SIG-M5 treated with dmso at 0.1 percent for 504 hours (cell line): ENCODE results near the gene AP4M1.

Experiments
- DNase-seq: peaks from one replicate; lab custom pipeline; 2025; ENCODE audit not compliant: unreplicated experiment; lab: John Stamatoyannopoulos, UW

Gene AP4M1

DNA sequence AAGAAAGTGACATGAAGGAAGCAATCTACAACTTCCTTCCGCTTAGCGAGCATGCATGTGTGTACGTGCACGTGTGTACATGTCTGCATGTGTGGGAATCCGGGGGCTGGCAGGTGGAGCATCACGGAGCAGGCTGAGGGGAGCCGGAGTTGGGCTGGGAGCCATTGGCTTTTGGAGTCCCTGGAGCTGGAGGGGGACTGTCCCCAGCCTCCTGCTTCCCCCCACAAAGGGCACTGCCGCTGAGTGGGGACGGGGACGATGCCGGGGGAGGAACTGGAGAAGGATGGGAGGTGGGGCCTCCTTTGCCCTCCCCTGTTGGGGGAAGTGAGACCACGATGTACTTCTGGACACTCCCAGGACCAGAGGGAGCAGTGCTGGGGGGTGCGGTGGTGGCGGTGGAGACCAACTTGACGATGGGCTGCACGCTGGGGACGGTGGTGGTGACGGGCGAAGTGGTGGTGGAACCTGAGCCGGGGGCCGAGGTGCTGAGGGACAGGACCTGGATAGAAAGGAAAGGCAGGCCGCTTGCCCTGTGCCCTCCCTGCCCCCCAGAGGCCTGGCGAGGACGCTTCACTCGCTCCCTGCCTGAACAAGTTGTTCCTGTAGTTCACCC, 5.8 kb downstream of the AP4M1 start:
- DNase-seq: no peak

DNA sequence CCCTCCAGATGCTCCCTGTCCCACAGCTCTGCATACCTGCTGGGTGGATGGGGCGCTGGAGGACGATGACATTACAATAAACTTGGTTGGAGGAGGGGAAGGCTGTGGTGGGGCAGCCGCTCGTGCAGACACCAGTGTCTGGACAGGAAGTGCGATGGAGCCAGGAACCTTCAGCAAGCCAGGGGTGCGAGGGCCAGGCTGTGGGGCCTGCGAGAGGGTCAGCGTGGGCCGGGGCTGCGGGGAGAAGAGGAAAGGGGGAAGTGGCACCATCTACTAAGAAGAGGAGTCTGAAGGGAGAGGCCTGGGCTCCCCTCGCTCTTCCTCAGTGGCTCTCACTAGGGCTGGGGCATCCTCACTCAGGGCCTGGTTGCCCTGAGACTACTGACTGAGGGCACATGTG, 6.4 kb downstream of the AP4M1 start:
- DNase-seq: no peak

DNA sequence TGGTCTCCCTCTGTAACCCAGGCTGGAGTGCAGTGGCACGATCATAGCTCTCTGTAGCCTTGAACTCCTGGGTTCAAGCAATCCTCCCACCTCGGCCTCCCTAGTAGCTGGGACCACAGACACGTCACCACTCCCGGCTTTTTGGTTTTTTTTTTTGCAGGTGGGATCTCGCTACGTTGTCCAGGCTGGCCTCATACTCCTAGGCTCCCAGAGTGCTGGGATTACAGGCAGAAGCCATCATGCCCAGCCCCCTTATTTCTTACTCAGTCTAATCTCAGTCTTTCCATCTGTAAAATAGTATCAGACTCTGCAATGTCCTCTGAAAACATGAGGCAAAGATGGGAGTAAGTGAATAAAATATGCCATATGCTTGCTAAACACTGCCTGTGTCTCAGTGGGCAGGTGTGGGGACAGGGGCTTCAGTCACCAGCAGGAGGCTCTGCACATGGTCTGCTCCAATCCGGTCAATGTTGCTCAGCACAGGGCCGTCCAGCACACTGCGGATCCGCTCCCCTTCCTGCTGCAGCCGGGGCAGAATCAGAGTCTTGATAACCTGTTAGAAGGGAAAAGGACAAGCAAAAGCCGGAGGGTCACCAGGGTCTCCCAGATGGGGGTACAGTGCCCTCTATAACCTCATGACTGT, 8.2 kb downstream of the AP4M1 start:
- no peak for DNase-seq

DNA sequence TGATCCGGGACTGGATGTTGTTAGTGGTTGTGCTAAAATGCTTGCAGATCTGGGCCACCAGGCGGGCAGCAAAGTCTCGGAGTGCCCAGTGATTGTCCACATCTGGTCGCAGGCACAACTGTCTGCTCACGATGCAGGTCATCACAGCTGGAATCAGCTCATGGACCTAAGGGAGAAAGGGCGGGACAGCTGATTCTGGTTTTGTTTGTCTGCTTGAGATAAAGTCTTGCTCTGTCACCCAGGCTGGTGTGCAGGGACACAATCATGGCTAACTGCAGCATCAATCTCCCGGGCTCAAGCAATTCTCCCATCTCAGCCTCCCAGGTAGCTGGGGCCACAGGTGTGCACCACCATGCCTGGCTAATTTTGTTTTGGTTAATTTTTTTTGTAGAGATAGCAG, 9.7 kb downstream of the AP4M1 start:
- no peak for DNase-seq

DNA sequence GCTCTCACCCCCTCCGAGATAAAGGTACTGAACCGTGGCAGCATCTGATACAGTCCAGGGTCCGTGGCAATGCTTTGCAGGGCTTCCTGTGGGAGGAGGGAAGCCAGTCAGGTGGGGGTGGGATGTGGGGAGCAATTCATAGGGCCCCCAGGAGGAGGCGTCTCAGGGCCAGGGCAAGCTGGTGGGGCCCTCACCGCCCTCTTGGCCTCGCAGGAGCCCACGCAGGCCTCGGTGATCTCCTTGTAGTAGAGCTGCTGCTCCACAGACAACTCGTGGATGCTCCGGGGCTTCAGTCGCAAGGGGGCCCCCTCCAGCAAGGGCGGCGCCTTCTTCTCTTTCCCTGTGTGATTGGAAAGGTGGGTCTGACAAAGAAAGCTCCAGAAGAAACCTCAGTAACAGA, 10.5 kb downstream of the AP4M1 start:
- DNase-seq: no peak

DNA sequence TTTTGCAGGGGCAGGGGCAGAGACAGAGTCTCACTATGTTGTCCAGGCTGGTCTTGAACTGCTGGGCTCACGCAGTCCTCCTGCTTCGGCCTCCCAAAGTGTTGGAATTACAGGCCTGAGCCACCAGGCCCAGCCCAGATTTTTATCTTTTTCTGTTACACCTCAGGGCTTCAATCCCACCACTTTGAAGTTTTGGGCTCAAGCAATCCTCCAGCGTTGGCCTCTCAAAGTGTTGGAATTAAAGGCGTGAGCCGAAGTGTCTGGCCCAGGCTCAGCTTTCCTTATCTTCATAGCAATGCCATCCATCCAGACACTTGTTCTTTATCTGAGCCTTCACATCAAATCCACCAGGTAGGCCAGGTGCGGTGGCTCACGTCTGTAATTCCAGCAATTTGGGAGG, 13.6 kb downstream of the AP4M1 start:
- DNase-seq: no peak

DNA sequence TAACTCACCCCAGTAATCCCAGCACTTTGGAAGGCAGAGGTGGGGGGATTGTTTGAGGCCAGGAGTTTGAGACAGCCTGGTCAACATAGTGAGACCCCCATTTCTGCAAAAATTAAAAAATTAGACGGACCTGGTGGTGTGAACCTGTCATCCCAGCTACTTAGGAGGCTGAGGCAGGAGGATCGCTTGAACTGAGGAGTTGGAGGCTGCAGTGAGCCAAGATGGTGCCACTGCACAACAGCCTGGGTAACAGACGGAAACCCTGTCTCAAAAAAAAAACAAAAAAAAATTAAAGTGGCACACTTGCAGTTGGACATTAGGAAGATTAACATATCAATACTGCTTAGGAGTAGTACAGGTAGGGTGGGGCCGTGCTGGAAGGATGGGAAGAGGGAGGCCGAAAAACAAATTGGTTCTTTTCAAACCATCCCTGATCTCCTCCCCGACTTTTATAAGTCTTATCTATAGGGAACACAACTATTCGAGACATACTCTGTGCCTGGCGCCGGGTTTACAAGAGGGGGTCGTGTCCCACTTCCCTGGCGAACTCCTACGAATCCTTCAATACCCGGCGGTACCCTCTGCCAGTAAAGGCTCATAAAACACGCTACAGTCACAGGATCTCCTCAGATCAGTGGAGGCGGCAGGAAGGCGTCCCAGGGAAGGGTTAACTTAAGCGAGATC, 17.1 kb downstream of the AP4M1 start:
- peak; percentile 53 for DNase-seq

DNA sequence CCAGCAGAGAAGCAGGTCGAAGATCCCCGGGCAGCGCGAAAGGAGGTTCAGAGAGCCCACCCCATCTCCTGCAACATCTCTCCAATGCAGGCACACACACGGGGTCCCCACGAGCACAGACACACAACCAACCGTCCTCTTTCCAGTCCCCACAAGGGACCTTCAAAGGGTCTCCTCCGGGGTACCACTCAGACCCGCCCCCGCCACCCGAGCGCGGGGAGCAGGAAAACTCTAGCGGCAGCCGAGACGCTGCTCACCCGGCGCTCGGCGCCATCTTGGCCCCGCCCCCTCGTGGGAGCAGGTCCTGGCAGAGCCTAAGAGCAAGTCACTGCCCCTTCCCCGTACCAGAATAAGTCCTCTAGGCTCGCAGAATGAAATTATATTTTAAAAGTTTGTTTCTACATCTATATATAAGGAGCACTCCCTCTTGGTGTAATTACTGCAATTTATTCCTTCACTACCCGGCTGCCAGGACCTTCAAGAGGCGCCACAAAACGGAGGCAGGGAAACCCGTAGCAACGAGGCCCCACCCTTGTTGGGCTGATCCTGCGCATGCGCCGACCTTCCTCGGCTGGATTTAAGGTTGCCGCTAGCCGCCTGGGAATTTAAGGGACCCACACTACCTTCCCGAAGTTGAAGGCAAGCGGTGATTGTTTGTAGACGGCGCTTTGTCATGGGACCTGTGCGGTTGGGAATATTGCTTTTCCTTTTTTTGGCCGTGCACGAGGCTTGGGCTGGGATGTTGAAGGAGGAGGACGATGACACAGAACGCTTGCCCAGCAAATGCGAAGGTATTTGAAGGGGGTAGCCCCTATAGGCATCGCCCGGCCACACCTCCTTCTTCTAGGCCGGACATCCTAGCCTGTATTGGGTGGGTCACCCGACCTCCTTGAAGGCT, 17.9 kb downstream of the AP4M1 start, which contains the start of the genes CNPY4 and TAF6:
Gene CNPY4 (plus strand): TSS at position 563 of the 898 bp plus-strand sequence. CDS start 111 bp downstream, at position 674.
Gene TAF6 (minus strand): TSS at position 287 of the 898 bp plus-strand sequence. CDS start 5,149 bp downstream, outside the sequence.
- DNase-seq: peak; percentile 93

DNA sequence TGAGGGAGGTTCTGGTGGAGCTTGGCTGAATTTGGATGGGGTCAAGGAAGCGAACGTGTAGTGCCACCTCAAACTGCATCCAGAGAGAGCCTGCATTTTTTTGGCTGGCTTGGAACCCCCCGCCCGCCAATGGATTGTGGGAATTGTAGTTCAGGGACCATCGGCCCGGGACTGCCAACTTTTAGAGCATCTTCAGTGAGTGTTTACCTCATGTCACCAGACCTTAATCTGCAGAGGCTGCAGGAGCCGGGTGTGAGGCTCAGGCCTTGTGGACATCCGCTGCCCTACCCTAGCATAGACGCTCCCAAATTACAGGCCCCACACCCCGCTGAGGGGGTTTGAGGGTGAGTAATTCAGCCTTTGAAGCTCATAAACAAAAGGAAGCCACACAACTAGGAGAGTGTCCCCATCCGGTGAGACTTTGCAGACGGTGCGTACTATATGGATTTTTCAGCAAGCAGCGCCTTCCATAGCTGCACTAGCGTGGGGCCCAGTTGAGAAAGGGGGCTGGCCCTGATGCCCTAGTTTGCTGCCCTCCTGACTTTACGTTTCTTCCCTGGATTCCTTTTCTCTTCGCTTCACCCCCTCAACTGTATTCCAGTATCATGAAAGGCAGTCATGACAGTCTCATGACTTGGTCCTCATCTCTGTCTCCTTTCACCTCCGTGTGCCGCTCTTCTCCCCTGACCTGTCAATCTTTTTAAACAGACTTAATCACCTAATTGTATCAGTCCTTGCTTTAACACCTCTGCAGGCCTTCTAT, 18.7 kb downstream of the AP4M1 start:
- DNase-seq: peak; percentile 65

DNA sequence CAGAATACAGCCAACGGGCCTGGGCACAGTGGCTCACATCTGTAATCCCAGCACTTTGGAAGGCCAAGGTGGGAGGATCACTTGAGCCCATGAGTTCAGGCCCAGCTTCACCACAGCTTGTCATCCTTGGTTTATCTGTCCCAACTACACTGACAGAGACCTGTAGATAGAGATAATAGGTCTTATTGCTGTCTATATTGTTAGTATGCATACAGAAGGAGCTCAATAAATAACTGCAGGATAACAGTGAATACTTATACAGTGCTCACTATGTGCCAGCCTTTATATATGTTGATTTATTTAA, 19.2 kb downstream of the AP4M1 start:
- no peak for DNase-seq

DNA sequence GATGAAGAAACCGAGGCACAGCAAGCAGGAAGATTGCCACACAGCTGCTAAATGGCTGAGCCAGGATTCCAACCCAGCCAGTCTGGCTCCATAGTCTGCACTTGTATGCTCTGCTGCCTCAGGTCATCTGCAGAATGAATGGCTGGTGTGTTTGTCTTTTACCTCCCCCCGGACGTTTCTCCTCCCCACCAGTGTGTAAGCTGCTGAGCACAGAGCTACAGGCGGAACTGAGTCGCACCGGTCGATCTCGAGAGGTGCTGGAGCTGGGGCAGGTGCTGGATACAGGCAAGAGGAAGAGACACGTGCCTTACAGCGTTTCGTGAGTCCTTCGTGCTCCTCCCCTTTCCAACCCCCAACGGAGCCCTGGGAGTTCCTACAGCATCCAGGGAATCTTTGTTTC, 20.6 kb downstream of the AP4M1 start:
- no peak for DNase-seq

DNA sequence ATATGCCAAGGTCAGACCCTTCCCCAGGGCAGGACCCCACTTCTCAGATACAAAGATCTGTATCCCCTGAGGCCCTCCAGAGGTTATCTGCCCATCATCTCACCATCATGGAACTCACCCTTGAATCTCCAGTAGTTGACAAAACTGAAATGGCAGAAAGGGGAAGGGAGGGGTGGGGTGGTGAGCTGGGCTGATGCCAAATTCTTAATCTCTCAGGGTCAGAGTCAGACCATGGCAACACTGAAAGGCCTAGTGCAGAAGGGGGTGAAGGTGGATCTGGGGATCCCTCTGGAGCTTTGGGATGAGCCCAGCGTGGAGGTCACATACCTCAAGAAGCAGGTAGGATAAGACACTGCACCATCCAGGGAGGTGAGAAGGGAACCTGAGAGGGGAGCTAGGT, 21.1 kb downstream of the AP4M1 start:
- no peak for DNase-seq

DNA sequence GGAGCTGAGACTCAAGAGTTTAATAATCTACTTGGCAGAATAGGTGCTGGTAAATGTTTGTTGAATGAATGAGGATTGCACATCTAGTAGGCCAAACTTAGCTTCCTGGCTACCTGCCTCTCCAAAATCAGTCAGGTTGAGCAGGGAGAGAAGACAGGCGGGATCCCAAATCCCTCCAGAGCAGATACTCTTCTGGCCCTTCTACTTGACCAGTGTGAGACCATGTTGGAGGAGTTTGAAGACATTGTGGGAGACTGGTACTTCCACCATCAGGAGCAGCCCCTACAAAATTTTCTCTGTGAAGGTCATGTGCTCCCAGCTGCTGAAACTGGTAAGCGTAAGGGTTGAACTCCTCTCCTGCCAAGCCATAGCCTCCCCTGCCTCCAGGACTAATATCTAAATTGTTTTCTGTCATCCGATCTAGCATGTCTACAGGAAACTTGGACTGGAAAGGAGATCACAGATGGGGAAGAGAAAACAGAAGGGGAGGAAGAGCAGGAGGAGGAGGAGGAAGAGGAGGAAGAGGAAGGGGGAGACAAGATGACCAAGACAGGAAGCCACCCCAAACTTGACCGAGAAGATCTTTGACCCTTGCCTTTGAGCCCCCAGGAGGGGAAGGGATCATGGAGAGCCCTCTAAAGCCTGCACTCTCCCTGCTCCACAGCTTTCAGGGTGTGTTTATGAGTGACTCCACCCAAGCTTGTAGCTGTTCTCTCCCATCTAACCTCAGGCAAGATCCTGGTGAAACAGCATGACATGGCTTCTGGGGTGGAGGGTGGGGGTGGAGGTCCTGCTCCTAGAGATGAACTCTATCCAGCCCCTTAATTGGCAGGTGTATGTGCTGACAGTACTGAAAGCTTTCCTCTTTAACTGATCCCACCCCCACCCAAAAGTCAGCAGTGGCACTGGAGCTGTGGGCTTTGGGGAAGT, 23.1 kb downstream of the AP4M1 start:
- no peak for DNase-seq

DNA sequence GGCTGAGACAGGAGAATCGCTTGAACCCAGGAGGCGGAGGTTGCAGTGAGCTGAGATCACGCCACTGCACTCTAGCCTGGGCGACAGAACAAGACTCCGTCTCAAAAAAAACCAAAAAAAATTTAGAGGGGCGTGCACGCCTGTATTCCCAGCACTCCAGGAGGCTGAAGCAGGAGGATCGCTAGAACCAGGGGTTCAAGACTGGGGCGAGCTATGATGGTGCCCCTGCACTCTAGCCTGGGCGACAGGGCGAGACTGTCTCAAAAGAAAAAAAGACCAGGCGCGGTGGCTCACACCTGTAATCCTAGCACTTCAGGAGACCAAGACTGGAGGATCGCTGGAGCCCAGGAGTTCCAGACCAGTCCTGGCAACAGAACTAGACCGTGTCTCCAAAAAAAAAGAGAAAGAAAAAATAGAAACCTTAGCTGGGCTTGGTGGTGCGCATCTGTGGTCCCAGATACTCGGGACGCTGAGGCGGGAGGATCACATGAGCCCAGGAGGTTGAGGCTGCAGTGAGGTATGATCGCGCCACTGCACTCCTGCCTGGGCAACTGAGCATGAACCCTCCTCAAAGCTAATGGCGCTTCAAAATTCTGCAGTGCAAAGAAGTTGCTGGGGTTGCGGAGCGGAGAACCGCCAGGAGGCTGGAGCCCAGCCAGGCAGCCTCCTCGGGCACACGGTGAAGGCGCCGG, 24.9 kb downstream of the AP4M1 start:
- DNase-seq: no peak

DNA sequence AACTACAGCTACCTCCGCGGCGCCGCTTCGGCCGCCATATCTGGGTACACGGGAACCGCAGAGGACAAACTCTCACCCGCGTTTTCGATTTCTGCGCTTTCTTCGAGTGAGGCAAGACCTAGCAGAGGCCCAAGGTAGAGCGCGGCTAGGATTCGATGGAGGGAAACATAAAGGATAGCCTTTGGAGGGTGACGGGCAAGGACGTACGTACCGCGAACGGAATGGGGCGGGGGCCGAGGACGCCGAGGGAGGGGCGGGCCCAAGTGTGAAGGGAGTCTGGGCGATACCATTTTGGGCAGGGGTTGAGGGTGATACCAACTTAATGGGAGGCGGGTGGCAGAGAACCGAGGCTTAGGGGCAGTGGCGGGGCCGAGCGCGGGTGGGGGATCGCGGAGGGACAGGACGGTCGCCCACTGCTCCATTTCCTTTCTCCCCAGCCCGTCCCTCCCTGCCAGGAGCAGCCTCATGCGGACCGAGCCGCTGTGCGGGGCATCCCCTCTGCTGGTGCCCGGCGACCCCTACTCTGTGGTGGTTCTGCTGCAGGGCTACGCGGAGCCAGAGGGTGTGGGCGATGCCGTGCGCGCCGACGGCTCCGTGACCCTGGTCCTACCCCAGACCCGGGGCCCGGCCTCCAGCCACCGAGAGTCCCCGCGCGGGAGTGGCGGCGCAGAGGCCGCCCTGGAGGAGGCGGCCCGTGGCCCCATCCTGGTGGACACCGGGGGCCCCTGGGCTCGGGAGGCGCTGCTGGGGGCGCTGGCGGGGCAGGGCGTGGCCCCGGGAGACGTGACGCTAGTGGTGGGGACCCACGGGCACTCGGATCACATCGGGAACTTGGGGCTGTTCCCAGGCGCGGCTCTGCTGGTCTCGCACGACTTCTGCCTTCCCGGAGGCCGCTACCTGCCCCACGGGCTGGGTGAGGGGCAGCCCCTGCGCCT, 25.8 kb downstream of the AP4M1 start, which contains the start of gene MBLAC1:
Gene MBLAC1 (plus strand): TSS at position 37 of the 935 bp plus-strand sequence. CDS start 429 bp downstream, at position 466.
- peak; percentile 93 for DNase-seq

DNA sequence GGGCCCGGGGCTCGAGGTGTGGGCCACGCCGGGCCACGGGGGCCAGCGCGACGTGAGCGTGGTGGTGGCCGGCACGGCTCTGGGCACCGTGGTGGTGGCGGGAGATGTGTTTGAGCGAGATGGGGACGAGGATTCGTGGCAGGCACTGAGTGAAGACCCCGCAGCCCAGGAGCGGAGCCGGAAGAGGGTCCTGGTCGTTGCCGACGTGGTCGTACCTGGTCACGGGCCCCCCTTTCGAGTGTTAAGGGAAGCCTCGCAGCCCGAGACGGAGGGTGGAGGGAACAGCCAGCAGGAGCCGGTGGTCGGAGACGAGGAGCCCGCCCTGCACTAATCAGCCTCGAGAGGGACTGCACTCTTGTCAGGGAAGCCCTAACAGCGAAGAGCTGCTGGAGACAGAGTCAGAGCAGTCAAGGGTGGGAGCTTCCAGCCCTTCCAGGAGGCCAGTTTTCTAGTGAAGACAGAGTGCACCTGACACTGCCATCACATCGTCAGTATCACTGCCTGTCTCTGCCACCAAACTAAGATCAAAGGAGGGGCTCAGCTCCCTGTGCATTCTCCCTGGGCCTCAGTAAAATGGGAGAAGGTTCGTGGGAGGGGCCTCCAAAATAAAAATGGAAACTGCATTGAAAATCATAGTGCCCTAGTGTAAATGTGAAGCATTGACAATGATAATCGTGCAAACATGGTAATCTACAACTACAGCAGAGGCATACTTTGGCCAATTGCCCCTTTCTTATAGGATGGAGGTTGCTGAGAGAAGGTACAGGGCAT, 26.6 kb downstream of the AP4M1 start:
- no peak for DNase-seq

DNA sequence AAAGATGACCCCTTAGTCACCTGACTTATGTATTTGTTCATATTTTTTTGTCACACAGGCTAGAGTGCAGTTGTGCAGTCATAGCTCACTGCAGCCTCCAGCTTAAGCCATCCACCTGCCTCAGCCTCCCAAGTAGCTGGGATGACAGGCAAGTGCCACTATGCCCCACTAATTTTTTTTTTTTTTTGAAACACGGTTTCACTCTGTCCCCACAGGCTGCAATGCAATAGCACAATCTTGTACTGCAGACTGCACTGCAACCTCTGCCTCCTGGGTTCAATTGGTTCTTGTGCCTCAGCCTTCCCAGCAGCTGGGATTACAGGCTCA, 27.2 kb downstream of the AP4M1 start:
- no peak for DNase-seq
